Sigmoid colon (tissue), 7 donors: ENCODE results near the gene ZSWIM8. TPM values are rescaled to one million over a fixed set of nuclear protein-coding genes. Genes with fewer than 3 reads are reported as not detected.

Experiments used
- DNase-seq: peaks from one replicate; pipeline ENCODE4 v3.0.0-alpha.2; 2019
- H3K27ac ChIP-seq, 4 donors: fragments of 200-600 bp; sonication (generic); one replicate each; pipeline ENCODE4 v1.5.1; 2016 to 2019; ENCODE audit warnings: mild to moderate bottlenecking in 1 of 4
- H3K27me3 ChIP-seq, 3 donors: fragments of 200-600 bp; sonication (generic); one replicate each; pipeline ENCODE4 v1.5.1; 2019; ENCODE audit warnings: mild to moderate bottlenecking in 1 of 3
- H3K36me3 ChIP-seq, 4 donors: fragments of 200-600 bp; sonication (generic); one replicate each; pipeline ENCODE4 v1.5.1; 2016 to 2019
- H3K4me1 ChIP-seq, 4 donors: fragments of 200-600 bp; sonication (generic); one replicate each; pipeline ENCODE4 v1.5.1; 2017 to 2019
- H3K4me3 ChIP-seq, 4 donors: fragments of 200-600 bp; sonication (generic); one replicate each; pipeline ENCODE4 v1.5.1; 2017 to 2019; ENCODE audit warnings: mild to moderate bottlenecking in 2 of 4, moderate library complexity in 1 of 4
- H3K9me3 ChIP-seq, 4 donors: fragments of 200-600 bp in 3 of 4; sonication (generic) in 3 of 4; one replicate each; pipeline versions ENCODE4 v1.5.1 to v1.6.1; 2013 to 2019
- CTCF ChIP-seq, 4 experiments: fragments of 450-650 bp in 3 of 4; fragments of 200-600 bp in 1 of 4; IDR thresholded peaks; one replicate each; pipeline ENCODE4 v1.5.1; 2016 to 2019; ENCODE audit warnings: antibody characterized with exemption in 4 of 4, mild to moderate bottlenecking in 3 of 4, moderate library complexity in 2 of 4
- EP300 ChIP-seq, 4 donors: sonication (generic); formaldehyde crosslinking; IDR thresholded peaks; one replicate each; pipeline ENCODE4 v1.6.1; 2017; ENCODE audit warnings: antibody characterized with exemption in 4 of 4
- POLR2A ChIP-seq, 2 donors: fragments of 450-650 bp; IDR thresholded peaks; one replicate each; pipeline ENCODE4 v1.6.1; 2016; ENCODE audit warnings: antibody characterized with exemption in 2 of 2, mild to moderate bottlenecking in 2 of 2, moderate library complexity in 2 of 2
- POLR2AphosphoS5 ChIP-seq, 4 donors: sonication (generic); formaldehyde crosslinking; IDR thresholded peaks; one replicate each; pipeline ENCODE4 v1.6.1; 2017; ENCODE audit warnings: antibody characterized with exemption in 4 of 4
- WGBS, 2 donors: extraction: QIAGEN DNeasy Blood & Tissue Kit; methylation state at CpG; one replicate each; pipeline ENCODE4 v1.1.7; 2013; 5-methylcytosine and 5-hydroxymethylcytosine counted together
- intact Hi-C: fragments of 100-400 bp; cut with DNase I; formaldehyde crosslinking; loops from one replicate; pipeline ENCODE4 v1.15.1; 2023
- polyA plus RNA-seq, 3 donors: library from polyadenylated mRNA; stranded (reverse); fragments of 200-250 nt; gene quantifications; one replicate each; pipeline ENCODE4 v1.2.3, GENCODE V29; 2013
- total RNA-seq, 4 donors: library from RNA; depleted of rRNA; stranded (reverse); fragments of >200 nt; gene quantifications; one replicate each; pipeline ENCODE4 v1.1.0, GENCODE V29; 2016
- donor health status: healthy with polysubstance abuse.
- donor health status: Bipolar disorder and iron deficiency.
- donor health status: healthy.

The ZSWIM8 gene
- total and polyA plus RNA-seq, 7 donors, result 34.8 to 138 (median 61.8) TPM

- Histone ChIP-seq H3K4me1 (peaks cover 0 to 16% (median 12%) of the 10 kb centered on the region in 4 donors), H3K27ac (no peak overlapping the region), H3K9me3 (no peaks in the 10 kb centered on the region), H3K27me3 (no peaks in the 10 kb centered on the region), H3K4me3 (no peak overlapping the region), H3K36me3 (peaks cover 44 to 100% (median 88%) of the 10 kb centered on the region in 4 donors)
- DNase-seq, result no peak
- intact Hi-C loops, result no loop called here
- TF ChIP-seq EP300 (IDR thresholded peaks at IDR 0.05), result no peak
- no peak for TF ChIP-seq POLR2A (IDR thresholded peaks at IDR 0.05)
- TF ChIP-seq CTCF (IDR thresholded peaks at IDR 0.05), result no peak
- TF ChIP-seq POLR2AphosphoS5 (IDR thresholded peaks at IDR 0.05), result no peak
- WGBS, 2 donors, result 93% methylated on average over 13 of the region's 13 CpGs
Measured at GRCh38 chr10:73840403-73841060, 55.1 kb downstream of the ZSWIM8 start.

GRCh38 chr10:73841061-73841421 lies 55.6 kb downstream of the ZSWIM8 start:
- intact Hi-C loops, result no loop called here
- Histone ChIP-seq H3K27me3 (no peaks in the 10 kb centered on the region), H3K27ac (peak overlapping the region in 1 of 4 donors; percentile 8), H3K36me3 (peaks cover 45 to 100% (median 83%) of the 10 kb centered on the region in 4 donors), H3K4me1 (peaks cover 0 to 16% (median 12%) of the 10 kb centered on the region in 4 donors), H3K9me3 (no peaks in the 10 kb centered on the region), H3K4me3 (no peak overlapping the region)
- no peak for TF ChIP-seq EP300 (IDR thresholded peaks at IDR 0.05)
- no peak for TF ChIP-seq POLR2AphosphoS5 (IDR thresholded peaks at IDR 0.05)
- TF ChIP-seq CTCF (IDR thresholded peaks at IDR 0.05), result no peak
- TF ChIP-seq POLR2A (IDR thresholded peaks at IDR 0.05), result no peak
- no peak for DNase-seq
- WGBS, 2 donors, result 94 to 96% methylated on average over 9 of the region's 9 CpGs

- Histone ChIP-seq H3K27me3 (no peaks in the 10 kb centered on the region), H3K4me3 (no peak overlapping the region), H3K9me3 (no peaks in the 10 kb centered on the region), H3K4me1 (peaks cover 0 to 14% (median 12%) of the 10 kb centered on the region in 4 donors), H3K36me3 (peaks cover 45 to 100% (median 81%) of the 10 kb centered on the region in 4 donors), H3K27ac (peak overlapping the region in 1 of 4 donors; percentile 3)
- WGBS, 2 donors, result 86 to 91% methylated on average over 9 of the region's 9 CpGs
- TF ChIP-seq POLR2AphosphoS5 (IDR thresholded peaks at IDR 0.05) (no peak), EP300 (IDR thresholded peaks at IDR 0.05) (no peak), POLR2A (IDR thresholded peaks at IDR 0.05) (no peak), CTCF (IDR thresholded peaks at IDR 0.05) (no peak)
- no peak for DNase-seq
- intact Hi-C loops, result no loop called here
Measured at GRCh38 chr10:73841526-73842285, 56.3 kb downstream of the ZSWIM8 start.

GRCh38 chr10:73842349-73842748 lies 56.9 kb downstream of the ZSWIM8 start:
- peak overlapping the region in 1 of 4 donors; percentile 3 for H3K27ac ChIP-seq
- peaks cover 44 to 100% (median 81%) of the 10 kb centered on the region in 4 donors for H3K36me3 ChIP-seq
- no peak overlapping the region for H3K4me3 ChIP-seq
- intact Hi-C loops, result no loop called here
- TF ChIP-seq EP300 (IDR thresholded peaks at IDR 0.05) (no peak), CTCF (IDR thresholded peaks at IDR 0.05) (no peak), POLR2A (IDR thresholded peaks at IDR 0.05) (no peak), POLR2AphosphoS5 (IDR thresholded peaks at IDR 0.05) (no peak)
- no peaks in the 10 kb centered on the region for H3K9me3 ChIP-seq
- DNase-seq, result no peak
- H3K27me3 ChIP-seq, result no peaks in the 10 kb centered on the region
- WGBS, 2 donors, result 91 to 92% methylated on average over 11 of the region's 11 CpGs
- peaks cover 0 to 9% (median 5%) of the 10 kb centered on the region in 4 donors for H3K4me1 ChIP-seq
